GM04503 (cell line): ENCODE data around the gene GIPC1.
"Not testable (repeated sequence)": the region's sequence is repeated elsewhere in the genome, so short reads cannot be mapped to it uniquely, and the experiment has no call there.

Experiments used
- DNase-seq: peaks from one replicate; pipeline ENCODE4 v3.0.0-alpha.2; 2012; ENCODE audit warnings: low read depth

The GIPC1 gene

GRCh38 chr19:14517840-14518505, 22.0 kb upstream of the GIPC1 start, which contains the start of gene DNAJB1:
TSS of gene DNAJB1 (minus strand) at chr19:14518397. CDS start at chr19:14518349, 48 bp downstream.
- no peak for DNase-seq

- no peak for DNase-seq
Measured at GRCh38 chr19:14517446-14517839, 21.5 kb upstream of the GIPC1 start.

- no peak for DNase-seq
Measured at GRCh38 chr19:14516746-14517438, 21.0 kb upstream of the GIPC1 start.

- no peak for DNase-seq
Measured at GRCh38 chr19:14516048-14516534, 20.2 kb upstream of the GIPC1 start.

- no peak for DNase-seq
Measured at GRCh38 chr19:14515501-14516047, 19.6 kb upstream of the GIPC1 start.

- DNase-seq, result no peak
Measured at GRCh38 chr19:14514215-14514863, 18.4 kb upstream of the GIPC1 start.

GRCh38 chr19:14512406-14512961, 16.6 kb upstream of the GIPC1 start:
- no peak for DNase-seq

GRCh38 chr19:14511229-14511593, 15.3 kb upstream of the GIPC1 start:
- no peak for DNase-seq

- DNase-seq, result peak; percentile 69
Measured at GRCh38 chr19:14510311-14511228, 14.6 kb upstream of the GIPC1 start.

- DNase-seq, result peak; percentile 54
Measured at GRCh38 chr19:14507704-14508542, 12.0 kb upstream of the GIPC1 start.

- peak; percentile 50 for DNase-seq
Measured at GRCh38 chr19:14505488-14506239, 9.7 kb upstream of the GIPC1 start.

GRCh38 chr19:14504575-14504974, 8.6 kb upstream of the GIPC1 start:
- DNase-seq, result not testable (repeated sequence)

GRCh38 chr19:14503285-14503684, 7.4 kb upstream of the GIPC1 start:
- no peak for DNase-seq

- DNase-seq, result no peak
Measured at GRCh38 chr19:14502334-14503092, 6.6 kb upstream of the GIPC1 start.

- DNase-seq, result no peak
Measured at GRCh38 chr19:14497228-14497921, 1.4 kb upstream of the GIPC1 start.

- DNase-seq, result no peak
Measured at GRCh38 chr19:14496834-14497227, 904 bp upstream of the GIPC1 start.

GRCh38 chr19:14495672-14496028, 277 bp downstream of the GIPC1 start:
- no peak for DNase-seq

- no peak for DNase-seq
Measured at GRCh38 chr19:14494910-14495671, 836 bp downstream of the GIPC1 start.
